ENCODE results near the gene AGAP1. TPM values are rescaled to one million over a fixed set of nuclear protein-coding genes. Genes with fewer than 3 reads are reported as not detected.

The AGAP1 gene
- total and polyA plus RNA-seq, 4 donors, result 2.0 to 8.5 (median 5.4) TPM

DNA sequence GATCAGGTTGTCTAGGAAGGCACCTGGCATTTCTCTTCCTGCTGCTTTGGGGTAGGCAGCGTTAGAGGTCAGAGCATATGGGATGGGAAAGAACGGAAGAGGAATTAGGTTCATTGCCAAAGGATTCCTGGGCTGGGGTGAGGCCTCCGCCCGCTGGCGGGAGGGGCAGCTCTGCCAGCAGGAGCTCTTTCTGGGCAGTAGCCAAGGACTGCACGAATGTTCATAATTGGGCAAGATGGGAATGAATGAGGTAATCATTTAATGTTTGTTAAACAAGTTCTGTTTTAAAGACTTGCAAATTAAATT, 253.9 kb downstream of the AGAP1 start:
- Histone ChIP-seq H3K27ac (ENCODE audit: low read depth in 1 of 2, low read length in 2 of 2) (no peak overlapping the region), H3K9me3 (ENCODE audit: control insufficient read depth in 4 of 4, low read length in 3 of 4) (no peaks in the 10 kb centered on the region), H3K9ac (ENCODE audit: low read depth in 1 of 2, low read length in 2 of 2) (no peak overlapping the region), H3K36me3 (ENCODE audit: control insufficient read depth in 4 of 4, insufficient read depth in 3 of 4, low read depth in 1 of 4, low read length in 3 of 4) (peaks cover 0 to 8% (median 2%) of the 10 kb centered on the region in 4 donors), H3K4me1 (ENCODE audit: control insufficient read depth in 4 of 4, insufficient read depth in 4 of 4, low read length in 3 of 4) (no peaks in the 10 kb centered on the region), H3K4me3 (ENCODE audit: low read depth in 1 of 3, low read length in 3 of 3) (no peak overlapping the region), H3K27me3 (ENCODE audit: control insufficient read depth in 4 of 4, insufficient read depth in 4 of 4, low read length in 3 of 4) (no peaks in the 10 kb centered on the region)
- no peak for DNase-seq (ENCODE audit: low spot score)
- TF ChIP-seq FOXA2 (IDR thresholded peaks at IDR 0.05) (no peak), JUND (IDR thresholded peaks at IDR 0.05) (no peak), ZBTB33 (IDR thresholded peaks at IDR 0.05) (no peak), SP1 (IDR thresholded peaks at IDR 0.05) (no peak), RAD21 (IDR thresholded peaks at IDR 0.05) (no peak), CTCF (IDR thresholded peaks at IDR 0.05; ENCODE audit: low read depth, low read length, missing input control) (no peak), FOXA1 (IDR thresholded peaks at IDR 0.05) (no peak)
- TF ChIP-seq, protein P1, sequence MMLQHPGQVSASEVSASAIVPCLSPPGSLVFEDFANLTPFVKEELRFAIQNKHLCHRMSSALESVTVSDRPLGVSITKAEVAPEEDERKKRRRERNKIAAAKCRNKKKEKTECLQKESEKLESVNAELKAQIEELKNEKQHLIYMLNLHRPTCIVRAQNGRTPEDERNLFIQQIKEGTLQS (IDR thresholded peaks at IDR 0.05), result no peak
- 43% methylated on average over 6 of the region's 6 CpGs for WGBS

- 88% methylated on average over 10 of the region's 10 CpGs for WGBS
- no peak overlapping the region for H3K27ac ChIP-seq (ENCODE audit: low read depth in 1 of 2, low read length in 2 of 2)
- no peaks in the 10 kb centered on the region for H3K4me1 ChIP-seq (ENCODE audit: control insufficient read depth in 4 of 4, insufficient read depth in 4 of 4, low read length in 3 of 4)
- TF ChIP-seq CTCF (IDR thresholded peaks at IDR 0.05; ENCODE audit: low read depth, low read length, missing input control) (no peak), TAF1 (conservative IDR thresholded peaks at IDR 0.05) (no peak), HNF4A (conservative IDR thresholded peaks at IDR 0.05) (no peak), REST (IDR thresholded peaks at IDR 0.05) (no peak), RXRA (IDR thresholded peaks at IDR 0.05) (no peak), ZBTB33 (IDR thresholded peaks at IDR 0.05) (no peak), MAX (IDR thresholded peaks at IDR 0.05) (no peak), HNF4G (IDR thresholded peaks at IDR 0.05) (no peak), FOXA1 (IDR thresholded peaks at IDR 0.05) (no peak), YY1 (IDR thresholded peaks at IDR 0.05) (no peak), NR2F2 (IDR thresholded peaks at IDR 0.05) (no peak), FOXA2 (IDR thresholded peaks at IDR 0.05) (no peak), SP1 (IDR thresholded peaks at IDR 0.05) (no peak), EGR1 (IDR thresholded peaks at IDR 0.05; ENCODE audit: low read depth in 2 of 2) (no peak), JUND (IDR thresholded peaks at IDR 0.05) (no peak), GABPA (IDR thresholded peaks at IDR 0.05 in 1 of 2, conservative IDR thresholded peaks at IDR 0.05 in 1 of 2) (no peak), RAD21 (IDR thresholded peaks at IDR 0.05) (no peak)
- TF ChIP-seq, protein P1 (IDR thresholded peaks at IDR 0.05), result no peak
- DNase-seq (ENCODE audit: low spot score), result no peak
- H3K27me3 ChIP-seq (ENCODE audit: control insufficient read depth in 4 of 4, insufficient read depth in 4 of 4, low read length in 3 of 4), result no peaks in the 10 kb centered on the region
- H3K9me3 ChIP-seq (ENCODE audit: control insufficient read depth in 4 of 4, low read length in 3 of 4), result no peaks in the 10 kb centered on the region
- H3K36me3 ChIP-seq (ENCODE audit: control insufficient read depth in 4 of 4, insufficient read depth in 3 of 4, low read depth in 1 of 4, low read length in 3 of 4), result peaks cover 0 to 8% (median 2%) of the 10 kb centered on the region in 4 donors
- H3K9ac ChIP-seq (ENCODE audit: low read depth in 1 of 2, low read length in 2 of 2), result no peak overlapping the region
- H3K4me3 ChIP-seq (ENCODE audit: low read depth in 1 of 3, low read length in 3 of 3), result no peak overlapping the region
These were observed 255.4 kb downstream of the AGAP1 start for GRCh38 chr2:235749121-235749770.

Measured in liver (tissue), 9 donors.